HepG2 (cell line): ENCODE measurements around the gene RANBP3. TPM values are rescaled to one million over a fixed set of nuclear protein-coding genes. Genes with fewer than 3 reads are reported as not detected.

Source experiments
- ELF3 ChIP-seq: IDR thresholded peaks from 2 replicates; pipeline ENCODE4 v1.6.1; 2016; ENCODE audit warnings: missing genetic modification reagents, missing compliant biosample characterization
- EZH2 ChIP-seq: conservative IDR thresholded peaks from 2 replicates; pipeline ENCODE4 v1.6.1; 2012; ENCODE audit warnings: mild to moderate bottlenecking, low read depth, low read length, moderate library complexity
- GATAD2A ChIP-seq: IDR thresholded peaks from 2 replicates; pipeline ENCODE4 v1.6.1; 2016
- HNRNPUL1 ChIP-seq: fragments of 200-400 bp; formaldehyde crosslinking; IDR thresholded peaks from 2 replicates; pipeline ENCODE4 v1.6.1; 2017; ENCODE audit warnings: low read depth, mild to moderate bottlenecking, low read length, moderate library complexity
- PPARG ChIP-seq: conservative IDR thresholded peaks from 2 replicates; pipeline ENCODE4 v1.6.1; 2016; ENCODE audit warnings: missing biosample characterization, missing genetic modification reagents
- SYNCRIP ChIP-seq: fragments of 200-400 bp; formaldehyde crosslinking; IDR thresholded peaks from 2 replicates; pipeline ENCODE4 v1.6.1; 2018; ENCODE audit warnings: mild to moderate bottlenecking, low read depth, low read length; ENCODE audit not compliant: insufficient read depth
- ZBTB8A ChIP-seq: sonication (generic); formaldehyde crosslinking; IDR thresholded peaks from 2 replicates; pipeline ENCODE4 v1.4.0; 2020; ENCODE audit warnings: mild to moderate bottlenecking, low read depth, missing genetic modification reagents, borderline replicate concordance
- ZNF24 ChIP-seq: fragments of 450-650 bp; IDR thresholded peaks from 2 replicates; pipeline ENCODE4 v1.6.1; 2017; ENCODE audit warnings: antibody characterized with exemption, mild to moderate bottlenecking
- ZNF253 ChIP-seq: sonication (generic); formaldehyde crosslinking; IDR thresholded peaks from 2 replicates; pipeline ENCODE4 v1.8.0; 2022; ENCODE audit warnings: mild to moderate bottlenecking, missing genetic modification reagents, borderline replicate concordance
- ZNF256 ChIP-seq: sonication (generic); formaldehyde crosslinking; conservative IDR thresholded peaks from 2 replicates; pipeline ENCODE4 v1.4.0; 2020; ENCODE audit warnings: missing genetic modification reagents
- polyA plus RNA-seq, 8 experiments: library from polyadenylated mRNA; depleted of rRNA in 3 of 8; stranded (reverse) in 7 of 8; unstranded in 1 of 8; fragments of >200 nt; fragmentation: Illumina TruSeq in 4 of 8; extraction: Trizol in 4 of 8; gene quantifications; 2 replicates each; pipeline versions ENCODE4 v1.2.1 to v1.2.3, GENCODE V29; 2011 to 2016; ENCODE audit warnings: low read depth in 4 of 8, missing spikeins in 1 of 8, mixed read lengths in 1 of 8; ENCODE audit not compliant: insufficient read depth in 1 of 8
- total RNA-seq, 5 experiments: library from RNA; depleted of rRNA; stranded (reverse); fragments of >200 nt; fragmentation: Illumina TruSeq; extraction: Trizol; gene quantifications; 2 replicates each; pipeline ENCODE4 v1.2.3, GENCODE V29; 2016; ENCODE audit warnings: low read depth in 1 of 5
- TF ChIP-seq, protein P1 (sequence below): sonication (generic); formaldehyde crosslinking; IDR thresholded peaks from 2 replicates; pipeline ENCODE4 v1.4.0; 2020; ENCODE audit warnings: mild to moderate bottlenecking, missing genetic modification reagents
- TF ChIP-seq, protein P2 (sequence below): sonication (generic); formaldehyde crosslinking; IDR thresholded peaks from 2 replicates; pipeline ENCODE4 v1.5.1; 2020; ENCODE audit warnings: missing genetic modification reagents, mild to moderate bottlenecking, borderline replicate concordance
- TF ChIP-seq, protein P3 (sequence below): sonication (generic); formaldehyde crosslinking; IDR thresholded peaks from 2 replicates; pipeline ENCODE4 v1.4.0; 2020; ENCODE audit warnings: missing genetic modification reagents, borderline replicate concordance
- TF ChIP-seq, protein P4 (sequence below): sonication (generic); formaldehyde crosslinking; IDR thresholded peaks from 2 replicates; pipeline ENCODE4 v1.5.0; 2020; ENCODE audit warnings: mild to moderate bottlenecking, missing genetic modification reagents

The RANBP3 gene
- total and polyA plus RNA-seq, 2 of the 13 experiments (the other 11 are each of a cell fraction or from before 2014, with no cell fraction given) = 39.5 to 149 TPM

DNA sequence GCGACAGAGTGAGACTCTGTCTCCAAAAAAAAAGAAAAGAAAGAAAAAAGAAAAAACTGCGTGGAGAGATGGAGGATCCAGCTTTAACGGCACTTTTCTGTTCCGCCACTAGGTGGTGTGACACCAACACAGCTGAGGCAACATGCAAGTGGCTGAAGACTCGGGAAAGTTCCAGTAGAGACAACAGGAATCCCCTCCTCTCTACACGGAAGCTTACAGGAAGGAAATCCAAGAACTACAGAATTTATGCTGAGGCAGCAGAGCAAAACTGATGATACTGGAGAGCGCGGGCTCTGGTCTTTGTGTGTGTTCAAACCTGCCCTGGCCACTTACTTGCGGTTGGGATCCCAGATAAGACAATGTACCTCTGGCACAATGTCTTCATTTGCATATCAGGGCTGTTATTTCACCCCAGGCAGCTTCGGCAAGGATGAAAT lies 9.9 kb downstream of the RANBP3 start (continued):
- TF ChIP-seq, protein P1, sequence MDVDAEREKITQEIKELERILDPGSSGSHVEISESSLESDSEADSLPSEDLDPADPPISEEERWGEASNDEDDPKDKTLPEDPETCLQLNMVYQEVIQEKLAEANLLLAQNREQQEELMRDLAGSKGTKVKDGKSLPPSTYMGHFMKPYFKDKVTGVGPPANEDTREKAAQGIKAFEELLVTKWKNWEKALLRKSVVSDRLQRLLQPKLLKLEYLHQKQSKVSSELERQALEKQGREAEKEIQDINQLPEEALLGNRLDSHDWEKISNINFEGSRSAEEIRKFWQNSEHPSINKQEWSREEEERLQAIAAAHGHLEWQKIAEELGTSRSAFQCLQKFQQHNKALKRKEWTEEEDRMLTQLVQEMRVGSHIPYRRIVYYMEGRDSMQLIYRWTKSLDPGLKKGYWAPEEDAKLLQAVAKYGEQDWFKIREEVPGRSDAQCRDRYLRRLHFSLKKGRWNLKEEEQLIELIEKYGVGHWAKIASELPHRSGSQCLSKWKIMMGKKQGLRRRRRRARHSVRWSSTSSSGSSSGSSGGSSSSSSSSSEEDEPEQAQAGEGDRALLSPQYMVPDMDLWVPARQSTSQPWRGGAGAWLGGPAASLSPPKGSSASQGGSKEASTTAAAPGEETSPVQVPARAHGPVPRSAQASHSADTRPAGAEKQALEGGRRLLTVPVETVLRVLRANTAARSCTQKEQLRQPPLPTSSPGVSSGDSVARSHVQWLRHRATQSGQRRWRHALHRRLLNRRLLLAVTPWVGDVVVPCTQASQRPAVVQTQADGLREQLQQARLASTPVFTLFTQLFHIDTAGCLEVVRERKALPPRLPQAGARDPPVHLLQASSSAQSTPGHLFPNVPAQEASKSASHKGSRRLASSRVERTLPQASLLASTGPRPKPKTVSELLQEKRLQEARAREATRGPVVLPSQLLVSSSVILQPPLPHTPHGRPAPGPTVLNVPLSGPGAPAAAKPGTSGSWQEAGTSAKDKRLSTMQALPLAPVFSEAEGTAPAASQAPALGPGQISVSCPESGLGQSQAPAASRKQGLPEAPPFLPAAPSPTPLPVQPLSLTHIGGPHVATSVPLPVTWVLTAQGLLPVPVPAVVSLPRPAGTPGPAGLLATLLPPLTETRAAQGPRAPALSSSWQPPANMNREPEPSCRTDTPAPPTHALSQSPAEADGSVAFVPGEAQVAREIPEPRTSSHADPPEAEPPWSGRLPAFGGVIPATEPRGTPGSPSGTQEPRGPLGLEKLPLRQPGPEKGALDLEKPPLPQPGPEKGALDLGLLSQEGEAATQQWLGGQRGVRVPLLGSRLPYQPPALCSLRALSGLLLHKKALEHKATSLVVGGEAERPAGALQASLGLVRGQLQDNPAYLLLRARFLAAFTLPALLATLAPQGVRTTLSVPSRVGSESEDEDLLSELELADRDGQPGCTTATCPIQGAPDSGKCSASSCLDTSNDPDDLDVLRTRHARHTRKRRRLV (CRISPR knock-in tag) = no peak
- TF ChIP-seq ZNF24 (no peak), ELF3 (CRISPR knock-in tag) (peak; percentile 86), HNRNPUL1 (no peak), ZNF256 (CRISPR knock-in tag) (no peak), GATAD2A (peak; percentile 66), ZNF253 (CRISPR knock-in tag) (no peak), SYNCRIP (no peak), PPARG (CRISPR knock-in tag) (0 out of 2 replicates have a peak, but pooled peaks have one; percentile 29), EZH2 (no peak), ZBTB8A (CRISPR knock-in tag) (no peak)
- TF ChIP-seq, protein P2, sequence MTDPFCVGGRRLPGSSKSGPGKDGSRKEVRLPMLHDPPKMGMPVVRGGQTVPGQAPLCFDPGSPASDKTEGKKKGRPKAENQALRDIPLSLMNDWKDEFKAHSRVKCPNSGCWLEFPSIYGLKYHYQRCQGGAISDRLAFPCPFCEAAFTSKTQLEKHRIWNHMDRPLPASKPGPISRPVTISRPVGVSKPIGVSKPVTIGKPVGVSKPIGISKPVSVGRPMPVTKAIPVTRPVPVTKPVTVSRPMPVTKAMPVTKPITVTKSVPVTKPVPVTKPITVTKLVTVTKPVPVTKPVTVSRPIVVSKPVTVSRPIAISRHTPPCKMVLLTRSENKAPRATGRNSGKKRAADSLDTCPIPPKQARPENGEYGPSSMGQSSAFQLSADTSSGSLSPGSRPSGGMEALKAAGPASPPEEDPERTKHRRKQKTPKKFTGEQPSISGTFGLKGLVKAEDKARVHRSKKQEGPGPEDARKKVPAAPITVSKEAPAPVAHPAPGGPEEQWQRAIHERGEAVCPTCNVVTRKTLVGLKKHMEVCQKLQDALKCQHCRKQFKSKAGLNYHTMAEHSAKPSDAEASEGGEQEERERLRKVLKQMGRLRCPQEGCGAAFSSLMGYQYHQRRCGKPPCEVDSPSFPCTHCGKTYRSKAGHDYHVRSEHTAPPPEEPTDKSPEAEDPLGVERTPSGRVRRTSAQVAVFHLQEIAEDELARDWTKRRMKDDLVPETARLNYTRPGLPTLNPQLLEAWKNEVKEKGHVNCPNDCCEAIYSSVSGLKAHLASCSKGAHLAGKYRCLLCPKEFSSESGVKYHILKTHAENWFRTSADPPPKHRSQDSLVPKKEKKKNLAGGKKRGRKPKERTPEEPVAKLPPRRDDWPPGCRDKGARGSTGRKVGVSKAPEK (CRISPR knock-in tag) = no peak
- TF ChIP-seq, protein P3, sequence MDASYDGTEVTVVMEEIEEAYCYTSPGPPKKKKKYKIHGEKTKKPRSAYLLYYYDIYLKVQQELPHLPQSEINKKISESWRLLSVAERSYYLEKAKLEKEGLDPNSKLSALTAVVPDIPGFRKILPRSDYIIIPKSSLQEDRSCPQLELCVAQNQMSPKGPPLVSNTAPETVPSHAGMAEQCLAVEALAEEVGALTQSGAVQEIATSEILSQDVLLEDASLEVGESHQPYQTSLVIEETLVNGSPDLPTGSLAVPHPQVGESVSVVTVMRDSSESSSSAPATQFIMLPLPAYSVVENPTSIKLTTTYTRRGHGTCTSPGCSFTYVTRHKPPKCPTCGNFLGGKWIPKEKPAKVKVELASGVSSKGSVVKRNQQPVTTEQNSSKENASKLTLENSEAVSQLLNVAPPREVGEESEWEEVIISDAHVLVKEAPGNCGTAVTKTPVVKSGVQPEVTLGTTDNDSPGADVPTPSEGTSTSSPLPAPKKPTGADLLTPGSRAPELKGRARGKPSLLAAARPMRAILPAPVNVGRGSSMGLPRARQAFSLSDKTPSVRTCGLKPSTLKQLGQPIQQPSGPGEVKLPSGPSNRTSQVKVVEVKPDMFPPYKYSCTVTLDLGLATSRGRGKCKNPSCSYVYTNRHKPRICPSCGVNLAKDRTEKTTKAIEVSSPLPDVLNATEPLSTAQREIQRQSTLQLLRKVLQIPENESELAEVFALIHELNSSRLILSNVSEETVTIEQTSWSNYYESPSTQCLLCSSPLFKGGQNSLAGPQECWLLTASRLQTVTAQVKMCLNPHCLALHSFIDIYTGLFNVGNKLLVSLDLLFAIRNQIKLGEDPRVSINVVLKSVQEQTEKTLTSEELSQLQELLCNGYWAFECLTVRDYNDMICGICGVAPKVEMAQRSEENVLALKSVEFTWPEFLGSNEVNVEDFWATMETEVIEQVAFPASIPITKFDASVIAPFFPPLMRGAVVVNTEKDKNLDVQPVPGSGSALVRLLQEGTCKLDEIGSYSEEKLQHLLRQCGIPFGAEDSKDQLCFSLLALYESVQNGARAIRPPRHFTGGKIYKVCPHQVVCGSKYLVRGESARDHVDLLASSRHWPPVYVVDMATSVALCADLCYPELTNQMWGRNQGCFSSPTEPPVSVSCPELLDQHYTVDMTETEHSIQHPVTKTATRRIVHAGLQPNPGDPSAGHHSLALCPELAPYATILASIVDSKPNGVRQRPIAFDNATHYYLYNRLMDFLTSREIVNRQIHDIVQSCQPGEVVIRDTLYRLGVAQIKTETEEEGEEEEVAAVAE (CRISPR knock-in tag) = no peak
- TF ChIP-seq, protein P4, sequence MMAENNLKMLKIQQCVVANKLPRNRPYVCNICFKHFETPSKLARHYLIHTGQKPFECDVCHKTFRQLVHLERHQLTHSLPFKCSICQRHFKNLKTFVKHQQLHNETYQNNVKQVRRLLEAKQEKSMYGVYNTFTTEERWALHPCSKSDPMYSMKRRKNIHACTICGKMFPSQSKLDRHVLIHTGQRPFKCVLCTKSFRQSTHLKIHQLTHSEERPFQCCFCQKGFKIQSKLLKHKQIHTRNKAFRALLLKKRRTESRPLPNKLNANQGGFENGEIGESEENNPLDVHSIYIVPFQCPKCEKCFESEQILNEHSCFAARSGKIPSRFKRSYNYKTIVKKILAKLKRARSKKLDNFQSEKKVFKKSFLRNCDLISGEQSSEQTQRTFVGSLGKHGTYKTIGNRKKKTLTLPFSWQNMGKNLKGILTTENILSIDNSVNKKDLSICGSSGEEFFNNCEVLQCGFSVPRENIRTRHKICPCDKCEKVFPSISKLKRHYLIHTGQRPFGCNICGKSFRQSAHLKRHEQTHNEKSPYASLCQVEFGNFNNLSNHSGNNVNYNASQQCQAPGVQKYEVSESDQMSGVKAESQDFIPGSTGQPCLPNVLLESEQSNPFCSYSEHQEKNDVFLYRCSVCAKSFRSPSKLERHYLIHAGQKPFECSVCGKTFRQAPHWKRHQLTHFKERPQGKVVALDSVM (CRISPR knock-in tag) = no peak
